RPMI8226 (cell line): ENCODE measurements around the gene USP36.
A peak's percentile ranks its signal among the peaks of the same experiment; 100 is the strongest.
"Not testable (repeated sequence)": the region's sequence is repeated elsewhere in the genome, so short reads cannot be mapped to it uniquely, and the experiment has no call there.

Experiments used
- DNase-seq: peaks from one replicate; pipeline ENCODE4 v3.0.0-alpha.2; 2015

The USP36 gene

GRCh38 chr17:78763561-78763960 is 77.1 kb downstream of the USP36 start:
- no peak for DNase-seq

DNA sequence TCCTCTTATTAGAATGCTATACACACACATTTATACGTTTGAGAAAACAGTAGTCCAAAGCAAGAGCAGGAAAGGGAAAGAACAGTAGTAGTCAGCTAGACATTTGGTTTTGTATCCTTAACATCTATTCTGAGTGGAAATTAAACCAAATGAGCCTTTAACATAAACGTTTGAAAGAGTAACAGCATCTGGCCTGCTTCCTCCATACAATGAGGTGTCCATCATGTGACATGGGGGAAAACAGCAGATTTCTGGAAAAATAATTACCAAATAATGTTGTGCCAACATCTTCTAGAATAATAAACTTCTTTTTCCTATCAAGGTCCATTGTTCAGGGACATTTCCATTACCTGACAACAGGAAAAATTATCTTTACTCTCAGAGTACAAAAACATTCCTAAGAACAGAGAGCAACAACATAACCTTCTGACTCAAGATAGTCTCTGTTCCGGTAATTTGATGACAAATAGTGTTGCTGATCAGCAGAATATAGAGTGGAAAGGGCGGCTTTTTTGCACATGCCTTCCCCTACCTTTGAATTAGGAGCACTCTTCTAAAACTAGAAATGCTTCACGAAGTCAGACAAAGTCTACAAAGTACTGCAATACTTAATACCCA is 78.7 kb downstream of the USP36 start:
- no peak for DNase-seq

- DNase-seq: no peak
These were observed 80.7 kb downstream of the USP36 start for GRCh38 chr17:78759969-78760352.

DNA sequence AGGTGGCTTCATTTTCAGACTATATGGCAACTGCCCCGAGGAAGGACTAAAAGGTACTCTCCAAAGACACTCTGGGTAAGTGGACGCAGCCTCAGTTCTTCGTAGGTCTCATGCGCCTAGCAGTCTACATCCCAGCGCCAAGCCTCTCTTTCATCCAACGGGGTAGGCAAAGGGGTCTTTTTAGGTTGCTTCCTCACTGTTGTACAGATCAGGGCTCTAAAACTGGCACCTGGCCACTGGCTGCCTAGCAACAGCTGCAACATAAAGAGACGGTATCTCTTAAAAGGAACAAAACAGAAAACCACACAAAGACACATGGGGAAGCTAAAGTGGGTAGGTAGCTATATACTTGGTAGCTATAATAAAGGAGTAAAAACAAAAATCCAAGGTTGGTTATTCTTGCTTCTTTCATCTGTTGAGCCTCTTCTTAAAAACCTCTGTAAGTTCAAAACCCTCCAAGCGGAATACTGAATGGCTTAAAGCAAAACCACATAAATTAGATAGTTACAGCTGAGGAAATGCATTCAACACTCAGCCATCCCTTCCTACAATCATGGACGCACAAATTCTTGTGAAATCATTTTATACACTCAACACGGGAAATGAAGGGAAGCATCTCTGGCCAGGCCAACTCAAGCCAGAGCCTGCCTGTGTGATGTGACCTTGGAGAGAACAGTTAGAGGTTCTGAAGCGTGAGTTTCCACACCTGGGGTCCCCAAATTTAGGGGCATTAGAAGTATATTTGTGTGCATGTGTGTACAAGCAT is 81.2 kb downstream of the USP36 start:
- peak; percentile 87 for DNase-seq

DNA sequence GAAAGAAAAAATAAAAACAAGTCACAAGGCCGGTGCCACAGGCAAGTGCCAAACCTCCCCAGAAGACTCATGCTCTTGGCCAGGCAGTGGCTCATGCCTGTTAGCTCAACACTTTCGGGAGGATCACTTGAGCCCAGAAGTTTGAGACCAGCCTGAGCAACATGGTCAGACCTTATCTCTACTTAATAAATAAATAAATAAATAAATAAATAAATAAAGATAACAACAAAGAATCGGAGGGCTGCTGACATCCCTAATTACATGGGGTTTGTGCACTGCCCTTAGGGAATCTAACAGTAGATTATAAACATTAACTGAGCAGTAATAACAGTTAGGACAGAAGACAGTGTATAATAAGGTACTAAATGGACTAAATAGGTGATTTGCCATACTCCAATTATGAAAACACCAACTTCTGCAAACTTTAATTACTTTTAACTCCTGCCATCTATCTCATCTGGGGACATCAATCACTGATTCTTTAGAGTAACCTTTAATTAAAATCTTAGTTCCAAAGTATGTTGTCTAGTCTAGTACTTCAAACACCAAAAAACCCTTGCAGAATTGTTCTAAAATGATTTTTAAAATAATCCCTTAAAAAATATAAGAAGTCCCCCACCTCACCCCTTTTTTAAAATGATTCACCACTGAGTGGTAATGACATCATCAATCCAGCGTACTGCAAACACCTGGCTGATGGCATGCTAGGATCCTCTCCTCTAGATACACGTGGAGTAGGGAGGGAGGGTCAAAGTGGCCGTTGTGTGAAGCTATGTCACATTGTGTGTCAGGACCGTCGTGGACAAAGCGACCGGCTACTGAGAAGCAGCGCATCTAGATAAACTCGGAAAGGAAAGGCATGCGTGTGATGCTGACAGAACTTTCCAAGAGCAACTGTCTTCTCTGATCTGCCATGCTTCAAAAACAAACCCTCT is 87.0 kb downstream of the USP36 start:
- no peak for DNase-seq

GRCh38 chr17:78751447-78752161 is 89.0 kb downstream of the USP36 start:
- no peak for DNase-seq

DNA sequence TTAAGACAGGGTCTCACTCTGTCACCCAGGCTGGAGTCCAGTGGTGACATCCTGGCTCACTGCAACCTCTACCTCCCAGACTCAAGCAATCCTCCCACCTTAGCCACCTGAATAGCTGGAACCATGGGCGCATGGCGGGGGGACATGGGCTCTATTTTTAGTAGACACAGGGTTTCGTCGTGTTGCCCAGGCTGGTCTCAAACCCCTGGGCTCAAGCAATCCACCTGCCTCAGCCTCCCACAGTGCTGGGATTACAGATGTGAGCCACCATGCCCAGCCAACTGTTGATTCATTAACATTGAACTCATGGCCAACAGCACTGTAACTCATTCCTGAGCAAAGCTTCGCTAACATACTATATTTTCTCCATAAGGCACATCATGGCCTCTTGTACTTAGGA is 89.6 kb downstream of the USP36 start:
- not testable (repeated sequence) for DNase-seq

DNA sequence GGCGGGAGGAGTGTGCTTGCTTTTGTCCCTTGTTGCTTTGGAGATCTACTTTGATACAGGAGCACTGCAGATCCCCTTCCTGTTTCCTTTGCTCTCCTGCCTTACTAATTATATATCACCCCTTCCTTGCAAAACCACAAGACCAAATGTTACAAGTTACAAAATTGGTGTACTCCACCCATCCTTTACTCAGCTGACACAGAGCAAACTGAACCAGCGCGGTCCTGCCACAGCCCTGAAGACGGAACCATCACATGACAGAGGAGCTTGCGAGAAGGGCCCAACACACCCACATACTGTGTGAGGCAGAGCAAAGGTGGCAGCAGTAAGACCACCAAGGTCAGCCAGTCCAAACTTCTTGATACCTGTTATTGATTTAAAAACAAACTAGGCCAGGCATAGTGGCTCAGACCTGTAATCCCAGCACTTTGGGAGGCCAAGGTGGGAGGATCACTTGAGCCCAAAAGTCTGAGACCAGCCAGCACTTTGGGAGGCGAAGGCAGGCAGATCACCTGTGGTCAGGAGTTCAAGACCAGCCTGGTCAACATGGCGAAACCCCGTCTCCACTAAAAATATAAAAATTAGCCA is 91.8 kb downstream of the USP36 start:
- peak; percentile 86 for DNase-seq

GRCh38 chr17:78748048-78748729 is 92.4 kb downstream of the USP36 start:
- DNase-seq: peak; percentile 84

GRCh38 chr17:78747488-78747887 is 93.1 kb downstream of the USP36 start:
- DNase-seq: no peak

DNA sequence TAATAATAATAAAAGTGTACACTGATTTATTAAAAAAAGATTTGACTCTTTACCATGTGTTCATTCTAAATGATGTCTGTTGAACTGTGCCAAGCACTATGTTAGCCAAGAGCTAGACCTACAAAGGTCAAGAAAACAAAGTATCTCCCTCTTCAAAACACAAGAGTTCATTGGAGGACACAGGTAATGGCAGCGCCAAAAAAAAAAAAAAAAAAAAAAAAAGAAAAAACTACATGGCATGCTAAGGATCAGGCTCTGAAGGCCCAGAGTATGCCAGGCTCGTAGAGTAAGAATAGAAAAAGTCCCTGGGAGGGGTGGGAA is 93.7 kb downstream of the USP36 start:
- DNase-seq: no peak

DNA sequence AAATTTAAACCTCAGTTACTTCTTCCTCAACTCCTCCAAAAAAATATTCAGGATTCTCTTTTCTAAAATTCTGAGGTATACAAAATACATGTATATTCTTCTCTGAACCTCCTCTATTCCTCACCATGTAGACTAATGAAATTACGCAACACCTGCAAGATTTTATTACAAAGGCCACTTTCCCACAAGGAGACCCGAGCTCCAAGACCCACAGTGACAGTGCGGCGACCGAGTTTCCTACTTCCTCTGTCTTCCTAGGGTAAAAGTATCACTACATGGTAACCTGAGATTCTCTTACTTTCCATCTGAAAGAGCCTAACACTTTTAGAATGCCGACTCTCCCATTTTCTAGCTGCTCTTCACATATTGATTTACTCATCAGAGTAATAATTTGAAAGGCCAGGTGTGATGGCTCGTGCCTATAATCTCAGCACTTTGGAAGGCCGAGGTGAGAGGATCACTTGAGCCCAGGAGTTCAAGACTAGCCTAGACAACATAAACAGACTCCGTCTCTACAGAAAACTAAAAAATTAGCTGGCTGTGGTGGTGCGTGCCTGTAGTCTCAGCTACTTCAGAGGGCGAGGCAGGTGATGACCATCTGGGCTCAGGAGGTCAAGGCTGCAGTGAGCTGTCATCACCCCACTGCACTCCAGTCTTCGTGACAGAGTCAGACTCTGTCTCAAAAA is 94.2 kb downstream of the USP36 start:
- DNase-seq: no peak
